B cell (primary cell): ENCODE measurements around the gene KRTAP5-2. TPM values are rescaled to one million over a fixed set of nuclear protein-coding genes. Genes with fewer than 3 reads are reported as not detected.
A peak's percentile ranks its signal among the peaks of the same experiment; 100 is the strongest.

Experiments used
- ATAC-seq: fragments of 200-7000 bp; cut with Tn5 transposase; one replicate; pipeline ENCODE4 v1.10.0; 2021; ENCODE audit warnings: low read depth, mild to moderate bottlenecking, moderate number of reproducible peaks, moderate library complexity
- CTCF ChIA-PET: fragments of 350-600 bp; sonication (Branson Sonifier 250); formaldehyde crosslinking; loops from one replicate; lab custom pipeline; 2021; ENCODE audit warnings: antibody characterized with exemption, inconsistent platforms; lab: Charles Lee
- POLR2A ChIA-PET: fragments of 350-600 bp; sonication (Branson Sonifier 250); formaldehyde crosslinking; loops from one replicate; lab custom pipeline; 2021; ENCODE audit warnings: antibody characterized with exemption; lab: Charles Lee
- DNase-seq: peaks from one replicate; pipeline ENCODE4 v3.0.0; 2013
- H2AFZ ChIP-seq: 2 replicates; pipeline ENCODE4 v1.6.1; 2012; ENCODE audit warnings: mild to moderate bottlenecking, low read depth, low read length; ENCODE audit not compliant: insufficient read depth, poor library complexity, severe bottlenecking
- H3K27ac ChIP-seq, 2 donors: 1 replicate in 1 of 2; 2 replicates in 1 of 2; pipeline ENCODE4 v1.5.1; 2012 to 2013; ENCODE audit warnings: low read length in 2 of 2, mild to moderate bottlenecking in 2 of 2, moderate library complexity in 1 of 2
- H3K27me3 ChIP-seq, 4 experiments: fragments of 200-600 bp in 1 of 4; sonication (generic) in 1 of 4; replicated peaks in 1 of 4; 1 replicate in 2 of 4; 2 replicates in 2 of 4; pipeline versions ENCODE4 v1.6.1 to v1.7.0; 2013 to 2016; ENCODE audit warnings: low read length in 3 of 4, mild to moderate bottlenecking in 2 of 4, mixed read lengths in 1 of 4, moderate library complexity in 1 of 4; ENCODE audit not compliant: insufficient read depth in 4 of 4, control insufficient read depth in 3 of 4; ENCODE audit errors: control extremely low read depth in 1 of 4
- H3K36me3 ChIP-seq, 2 experiments: replicated peaks in 1 of 2; 1 replicate in 1 of 2; 2 replicates in 1 of 2; pipeline versions ENCODE4 v1.6.1 to v1.7.1; 2013; ENCODE audit warnings: low read length in 1 of 2; ENCODE audit not compliant: insufficient read depth in 2 of 2, control insufficient read depth in 1 of 2; ENCODE audit errors: control extremely low read depth in 1 of 2, extremely low read depth in 1 of 2
- H3K4me1 ChIP-seq, 2 donors: fragments of 200-600 bp in 1 of 2; sonication (generic) in 1 of 2; 1 replicate in 1 of 2; 2 replicates in 1 of 2; pipeline versions ENCODE4 v1.5.1 to v1.6.1; 2013 to 2017; ENCODE audit warnings: low read length in 2 of 2; ENCODE audit not compliant: control insufficient read depth in 2 of 2, insufficient read depth in 2 of 2
- H3K4me2 ChIP-seq: replicated peaks from 2 replicates; pipeline ENCODE3; 2012; ENCODE audit warnings: mild to moderate bottlenecking, low read depth, low read length; ENCODE audit not compliant: poor library complexity, severe bottlenecking
- H3K4me3 ChIP-seq, 5 experiments: fragments of 200-600 bp in 1 of 5; sonication (generic) in 1 of 5; 1 replicate in 3 of 5; 2 replicates in 2 of 5; pipeline versions ENCODE4 v1.5.1 to v1.7.0; 2011 to 2016; ENCODE audit warnings: low read length in 4 of 5, mild to moderate bottlenecking in 4 of 5, low read depth in 2 of 5, control low read depth in 1 of 5, moderate library complexity in 1 of 5; ENCODE audit not compliant: insufficient read depth in 1 of 5; ENCODE audit errors: control extremely low read depth in 1 of 5, extremely low read depth in 1 of 5
- H3K79me2 ChIP-seq: fragments of 200-600 bp; sonication (generic); one replicate; pipeline ENCODE4 v1.6.0; 2016; ENCODE audit warnings: low read length; ENCODE audit not compliant: control insufficient read depth, insufficient read depth
- H3K9ac ChIP-seq: fragments of 200-600 bp; sonication (generic); 2 replicates; pipeline ENCODE4 v1.6.1; 2017; ENCODE audit warnings: mild to moderate bottlenecking, low read length, moderate library complexity
- H3K9me3 ChIP-seq, 3 donors: one replicate each; pipeline versions ENCODE4 v1.6.1 to v1.7.1; 2013; ENCODE audit warnings: low read length in 2 of 3; ENCODE audit not compliant: control insufficient read depth in 2 of 3, insufficient read depth in 1 of 3; ENCODE audit errors: control extremely low read depth in 1 of 3
- H4K20me1 ChIP-seq: 2 replicates; pipeline ENCODE4 v1.6.0; 2012; ENCODE audit warnings: mild to moderate bottlenecking, low read length; ENCODE audit not compliant: insufficient read depth, control insufficient read depth, poor library complexity, severe bottlenecking
- H3K27ac Mint-ChIP-seq: one replicate; pipeline ENCODE4 v1.8.0; 2021; ENCODE audit warnings: mixed read lengths
- H3K27me3 Mint-ChIP-seq: one replicate; pipeline ENCODE4 v1.8.0; 2021; ENCODE audit warnings: mixed read lengths
- H3K4me1 Mint-ChIP-seq: one replicate; pipeline ENCODE4 v1.8.0; 2021; ENCODE audit warnings: mixed read lengths
- H3K4me3 Mint-ChIP-seq: one replicate; pipeline ENCODE4 v1.8.0; 2021; ENCODE audit warnings: mixed read lengths
- H3K9me3 Mint-ChIP-seq: one replicate; pipeline ENCODE4 v1.8.0; 2022; ENCODE audit warnings: mixed read lengths; ENCODE audit not compliant: insufficient read depth
- EZH2 ChIP-seq: IDR thresholded peaks from 2 replicates; pipeline ENCODE4 v1.6.1; 2012; ENCODE audit warnings: borderline replicate concordance, low read depth, mild to moderate bottlenecking, moderate library complexity, low read length; ENCODE audit not compliant: insufficient read depth, poor library complexity, severe bottlenecking
- WGBS: methylation state at CpG from one replicate; pipeline ENCODE4 v1.1.5; 2013; ENCODE audit warnings: missing lambda C conversion rate; ENCODE audit not compliant: insufficient coverage; 5-methylcytosine and 5-hydroxymethylcytosine counted together
- intact Hi-C: fragments of 100-400 bp; cut with micrococcal nuclease; formaldehyde crosslinking; loops from one replicate; pipeline ENCODE4 v1.10.0; 2022
- polyA plus RNA-seq: library from polyadenylated mRNA; depleted of rRNA; stranded (reverse); fragments of >200 nt; gene quantifications from 2 replicates; pipeline ENCODE4 v1.2.3, GENCODE V29; 2012
- total RNA-seq, 2 donors: library from RNA; stranded (reverse); fragments of 120-200 nt in 1 of 2; gene quantifications; 1 replicate in 1 of 2; 2 replicates in 1 of 2; pipeline versions ENCODE4 v1.2.3 to v1.2.4, GENCODE V29; 2013 to 2022
- TF ChIP-seq, protein P1 (sequence below): fragments of 200-600 bp; IDR thresholded peaks from one replicate; pipeline ENCODE4 v1.8.0; 2022; ENCODE audit warnings: antibody characterized with exemption, mild to moderate bottlenecking

Gene KRTAP5-2
- total and polyA plus RNA-seq, 2 donors (not counting 1 experiment from before 2014, with no cell fraction given), result 0.36 TPM; not detected in 1

GRCh38 chr11:1574933-1575242, 23.2 kb downstream of the KRTAP5-2 start:
- Histone ChIP-seq H3K27me3 (peaks cover 0 to 28% (median 9%) of the 10 kb centered on the region in 4 experiments), H3K9me3 (peaks cover 0 to 11% (median 10%) of the 10 kb centered on the region in 3 donors), H3K4me2 (peak overlapping the region; percentile 96), H3K27ac (no peak overlapping the region), H3K79me2 (no peaks in the 10 kb centered on the region), H3K36me3 (no peaks in the 10 kb centered on the region), H3K9ac (no peak overlapping the region), H3K4me3 (no peak overlapping the region), H4K20me1 (no peaks in the 10 kb centered on the region), H2AFZ (no peak overlapping the region), H3K4me1 (peaks cover 31 to 33% of the 10 kb centered on the region in 2 donors)
- peaks cover 9% of the 10 kb centered on the region for H3K27me3 Mint-ChIP-seq
- H3K4me3 Mint-ChIP-seq, result peak overlapping the region; percentile 70
- ChIA-PET CTCF (interaction anchor here (0.7 to 4.2 kb wide), 39 partner anchors 9 to 372 kb away, joined by 3 to 60 read pairs (median 6); partner anchors contain the start of genes KRTAP5-1, KRTAP5-2, KRTAP5-5 and TOLLIP), POLR2A (interaction anchor here (1.3 kb wide), 2 partner anchors 14 to 185 kb away, joined by 3 to 7 read pairs; partner anchors contain the start of gene BRSK2)
- 5% methylated on average over 4 of the region's 7 CpGs for WGBS
- ATAC-seq (no peak), DNase-seq (no peak)
- H3K27ac Mint-ChIP-seq, result peak overlapping the region; percentile 26
- TF ChIP-seq EZH2, result no peak
- TF ChIP-seq, protein P1, sequence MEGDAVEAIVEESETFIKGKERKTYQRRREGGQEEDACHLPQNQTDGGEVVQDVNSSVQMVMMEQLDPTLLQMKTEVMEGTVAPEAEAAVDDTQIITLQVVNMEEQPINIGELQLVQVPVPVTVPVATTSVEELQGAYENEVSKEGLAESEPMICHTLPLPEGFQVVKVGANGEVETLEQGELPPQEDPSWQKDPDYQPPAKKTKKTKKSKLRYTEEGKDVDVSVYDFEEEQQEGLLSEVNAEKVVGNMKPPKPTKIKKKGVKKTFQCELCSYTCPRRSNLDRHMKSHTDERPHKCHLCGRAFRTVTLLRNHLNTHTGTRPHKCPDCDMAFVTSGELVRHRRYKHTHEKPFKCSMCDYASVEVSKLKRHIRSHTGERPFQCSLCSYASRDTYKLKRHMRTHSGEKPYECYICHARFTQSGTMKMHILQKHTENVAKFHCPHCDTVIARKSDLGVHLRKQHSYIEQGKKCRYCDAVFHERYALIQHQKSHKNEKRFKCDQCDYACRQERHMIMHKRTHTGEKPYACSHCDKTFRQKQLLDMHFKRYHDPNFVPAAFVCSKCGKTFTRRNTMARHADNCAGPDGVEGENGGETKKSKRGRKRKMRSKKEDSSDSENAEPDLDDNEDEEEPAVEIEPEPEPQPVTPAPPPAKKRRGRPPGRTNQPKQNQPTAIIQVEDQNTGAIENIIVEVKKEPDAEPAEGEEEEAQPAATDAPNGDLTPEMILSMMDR, result peak; percentile 49
- peaks cover 5% of the 10 kb centered on the region for H3K9me3 Mint-ChIP-seq
- intact Hi-C loops, result loop anchor here (1.0 to 5.0 kb wide), 6 partner anchors 29 to 313 kb away; no protein-coding TSS in a partner anchor
- peaks cover 14% of the 10 kb centered on the region for H3K4me1 Mint-ChIP-seq
